HFFc6 (cell line): ENCODE results near the gene TBX6. TPM values are rescaled to one million over a fixed set of nuclear protein-coding genes. Genes with fewer than 3 reads are reported as not detected.
"Not testable (repeated sequence)": the region's sequence is repeated elsewhere in the genome, so short reads cannot be mapped to it uniquely, and the experiment has no call there.

Source experiments
- DNase-seq: peaks from one replicate; pipeline ENCODE4 v3.0.0-alpha.2; 2018
- H3K27ac Mint-ChIP-seq: 2 replicates; pipeline ENCODE4 v1.8.0; 2020; ENCODE audit warnings: mild to moderate bottlenecking, mixed read lengths
- H3K27me3 Mint-ChIP-seq: 2 replicates; pipeline ENCODE4 v1.8.0; 2021; ENCODE audit warnings: mild to moderate bottlenecking, moderate library complexity, mixed read lengths; ENCODE audit not compliant: insufficient read depth
- H3K36me3 Mint-ChIP-seq: 2 replicates; pipeline ENCODE4 v1.8.0; 2021; ENCODE audit warnings: low read depth, mixed read lengths
- H3K4me1 Mint-ChIP-seq: 2 replicates; pipeline ENCODE4 v1.8.0; 2020; ENCODE audit warnings: low read depth, mixed read lengths
- H3K4me3 Mint-ChIP-seq: 2 replicates; pipeline ENCODE4 v1.8.0; 2020; ENCODE audit warnings: mild to moderate bottlenecking, moderate library complexity, mixed read lengths
- H3K9me3 Mint-ChIP-seq: 2 replicates; pipeline ENCODE4 v1.8.0; 2020; ENCODE audit warnings: mild to moderate bottlenecking, mixed read lengths
- CTCF ChIP-seq: fragments of 200-600 bp; sonication (generic); IDR thresholded peaks from 2 replicates; pipeline ENCODE4 v1.5.0; 2021; ENCODE audit warnings: antibody characterized with exemption, mild to moderate bottlenecking
- total RNA-seq, 6 experiments: library from RNA; stranded (reverse); fragmentation: NEBNext Ultra II Directional; extraction: Animal tissue kit (Norgen Biotek cat#: 25700); gene quantifications; 2 replicates in 1 of 6; 3 replicates in 5 of 6; pipeline ENCODE4 v1.2.3, GENCODE V29; 2021

The TBX6 gene
- total RNA-seq, 6 experiments from 2014 or later: 0.16 to 0.33 (median 0.26) TPM

- H3K36me3 Mint-ChIP-seq: 0 out of 2 replicates have a peak, but pooled peaks cover 5% of the 10 kb centered on the region
- peaks cover 22% of the 10 kb centered on the region for H3K4me1 Mint-ChIP-seq
- DNase-seq: no peak
- TF ChIP-seq CTCF: no peak
- no peaks in the 10 kb centered on the region for H3K9me3 Mint-ChIP-seq
- no peak overlapping the region for H3K4me3 Mint-ChIP-seq
- no peaks in the 10 kb centered on the region; the same call in 1 of the 2 replicates for H3K27me3 Mint-ChIP-seq
- H3K27ac Mint-ChIP-seq: no peak overlapping the region
Observed at GRCh38 chr16:30116291-30117207, 24.8 kb upstream of the TBX6 start.

GRCh38 chr16:30115238-30115637 is 23.5 kb upstream of the TBX6 start:
- no peaks in the 10 kb centered on the region for H3K9me3 Mint-ChIP-seq
- no peak for TF ChIP-seq CTCF
- H3K4me3 Mint-ChIP-seq: no peak overlapping the region
- peaks cover 26% of the 10 kb centered on the region for H3K4me1 Mint-ChIP-seq
- DNase-seq: no peak
- no peaks in the 10 kb centered on the region; the same call in none of the 2 replicates for H3K27me3 Mint-ChIP-seq
- H3K27ac Mint-ChIP-seq: no peak overlapping the region
- peaks cover 8% of the 10 kb centered on the region; the same call in 1 of the 2 replicates for H3K36me3 Mint-ChIP-seq

- H3K9me3 Mint-ChIP-seq, H3K4me3 Mint-ChIP-seq, H3K36me3 Mint-ChIP-seq, H3K27ac Mint-ChIP-seq, DNase-seq, H3K27me3 Mint-ChIP-seq: not testable (repeated sequence)
- H3K4me1 Mint-ChIP-seq: peaks cover 26% of the 10 kb centered on the region
Observed at GRCh38 chr16:30114833-30115232, 23.1 kb upstream of the TBX6 start.

- Mint-ChIP-seq H3K27ac (peak overlapping the region; percentile 87), H3K4me3 (no peak overlapping the region), H3K36me3 (peaks cover 7% of the 10 kb centered on the region; the same call in 1 of the 2 replicates), H3K27me3 (no peaks in the 10 kb centered on the region; the same call in none of the 2 replicates), H3K4me1 (peaks cover 24% of the 10 kb centered on the region), H3K9me3 (no peaks in the 10 kb centered on the region)
- DNase-seq: no peak
- no peak for TF ChIP-seq CTCF
Observed at GRCh38 chr16:30114411-30114810, 22.7 kb upstream of the TBX6 start.

- peak overlapping the region; percentile 87 for H3K27ac Mint-ChIP-seq
- peaks cover 4% of the 10 kb centered on the region; the same call in 1 of the 2 replicates for H3K36me3 Mint-ChIP-seq
- DNase-seq: peak; percentile 38
- peaks cover 20% of the 10 kb centered on the region for H3K4me1 Mint-ChIP-seq
- H3K27me3 Mint-ChIP-seq: no peaks in the 10 kb centered on the region; the same call in none of the 2 replicates
- H3K4me3 Mint-ChIP-seq: peak overlapping the region; percentile 20; the same call in 1 of the 2 replicates
- TF ChIP-seq CTCF: no peak
- H3K9me3 Mint-ChIP-seq: no peaks in the 10 kb centered on the region
Observed at GRCh38 chr16:30113711-30114333, 22.1 kb upstream of the TBX6 start.
